Measurements from ENCODE around the gene ALDOB.

GRCh38 chr9:101470021-101470420 is 34.4 kb upstream of the ALDOB start:
- TF ChIP-seq POLR2A (IDR thresholded peaks at IDR 0.05) (no peak), CTCF (IDR thresholded peaks at IDR 0.05) (no peak)
